Liver (tissue), 9 donors: ENCODE measurements around the gene KRT80. TPM values are rescaled to one million over a fixed set of nuclear protein-coding genes. Genes with fewer than 3 reads are reported as not detected.

ENCODE experiments used
- DNase-seq: peaks from one replicate; pipeline ENCODE4 v3.0.0-alpha.2; 2017; ENCODE audit warnings: low spot score
- H3K27ac ChIP-seq, 2 donors: one replicate each; pipeline ENCODE4 v1.7.0; 2013; ENCODE audit warnings: inconsistent platforms in 2 of 2, low read length in 2 of 2, control low read depth in 1 of 2, low read depth in 1 of 2, mild to moderate bottlenecking in 1 of 2
- H3K27me3 ChIP-seq, 4 donors: one replicate each; pipeline versions ENCODE4 v1.6.1 to v1.7.0; 2013; ENCODE audit warnings: low read length in 3 of 4, inconsistent platforms in 1 of 4, mild to moderate bottlenecking in 1 of 4, moderate library complexity in 1 of 4; ENCODE audit not compliant: control insufficient read depth in 4 of 4, insufficient read depth in 4 of 4
- H3K36me3 ChIP-seq, 4 donors: one replicate each; pipeline versions ENCODE4 v1.6.1 to v1.7.0; 2013; ENCODE audit warnings: low read length in 3 of 4, mild to moderate bottlenecking in 3 of 4, low read depth in 1 of 4, moderate library complexity in 1 of 4; ENCODE audit not compliant: control insufficient read depth in 4 of 4, insufficient read depth in 3 of 4
- H3K4me1 ChIP-seq, 4 donors: one replicate each; pipeline versions ENCODE4 v1.6.1 to v1.7.0; 2013; ENCODE audit warnings: low read length in 3 of 4, mild to moderate bottlenecking in 3 of 4, moderate library complexity in 1 of 4; ENCODE audit not compliant: control insufficient read depth in 4 of 4, insufficient read depth in 4 of 4
- H3K4me3 ChIP-seq, 3 donors: one replicate each; pipeline versions ENCODE4 v1.6.1 to v1.7.0; 2013; ENCODE audit warnings: low read length in 3 of 3, control low read depth in 1 of 3, low read depth in 1 of 3, mild to moderate bottlenecking in 1 of 3
- H3K9ac ChIP-seq, 2 donors: one replicate each; pipeline ENCODE4 v1.7.0; 2013; ENCODE audit warnings: low read length in 2 of 2, mild to moderate bottlenecking in 2 of 2, moderate library complexity in 2 of 2, control low read depth in 1 of 2, low read depth in 1 of 2
- H3K9me3 ChIP-seq, 4 donors: one replicate each; pipeline versions ENCODE4 v1.6.1 to v1.7.0; 2013; ENCODE audit warnings: low read length in 3 of 4; ENCODE audit not compliant: control insufficient read depth in 4 of 4
- EGR1 ChIP-seq, 2 donors: IDR thresholded peaks; 2 replicates each; pipeline ENCODE4 v1.6.1; 2016 to 2018; ENCODE audit warnings: antibody characterized with exemption in 2 of 2, low read depth in 2 of 2
- FOXA1 ChIP-seq: IDR thresholded peaks from 2 replicates; pipeline ENCODE4 v1.6.1; 2016; ENCODE audit warnings: antibody characterized with exemption
- FOXA2 ChIP-seq: IDR thresholded peaks from 2 replicates; pipeline ENCODE4 v1.6.1; 2016; ENCODE audit warnings: antibody characterized with exemption
- GABPA ChIP-seq, 2 donors: IDR thresholded peaks in 1 of 2; conservative IDR thresholded peaks in 1 of 2; 2 replicates each; pipeline ENCODE4 v1.6.1; 2016; ENCODE audit warnings: antibody characterized with exemption in 2 of 2, mild to moderate bottlenecking in 1 of 2, moderate library complexity in 1 of 2
- JUND ChIP-seq, 2 donors: IDR thresholded peaks; 2 replicates each; pipeline ENCODE4 v1.6.1; 2016; ENCODE audit warnings: antibody characterized with exemption in 2 of 2
- NR2F2 ChIP-seq: IDR thresholded peaks from 2 replicates; pipeline ENCODE4 v1.6.1; 2016; ENCODE audit warnings: antibody characterized with exemption
- RAD21 ChIP-seq, 2 donors: IDR thresholded peaks; 2 replicates each; pipeline ENCODE4 v1.6.1; 2016; ENCODE audit warnings: antibody characterized with exemption in 2 of 2, mild to moderate bottlenecking in 2 of 2
- RXRA ChIP-seq, 2 donors: IDR thresholded peaks; 2 replicates each; pipeline ENCODE4 v1.6.1; 2017 to 2018; ENCODE audit warnings: antibody characterized with exemption in 2 of 2, mild to moderate bottlenecking in 1 of 2
- SP1 ChIP-seq: IDR thresholded peaks from 2 replicates; pipeline ENCODE4 v1.6.1; 2018; ENCODE audit warnings: antibody characterized with exemption, mild to moderate bottlenecking
- TAF1 ChIP-seq: conservative IDR thresholded peaks from 2 replicates; pipeline ENCODE4 v1.6.1; 2016; ENCODE audit warnings: antibody characterized with exemption, mild to moderate bottlenecking
- YY1 ChIP-seq: IDR thresholded peaks from 2 replicates; pipeline ENCODE4 v1.6.1; 2016; ENCODE audit warnings: antibody characterized with exemption, mild to moderate bottlenecking
- WGBS: extraction: QIAGEN DNeasy Blood & Tissue Kit; methylation state at CpG from one replicate; pipeline ENCODE4 v1.1.7; 2013; 5-methylcytosine and 5-hydroxymethylcytosine counted together
- polyA plus RNA-seq, 2 donors: library from polyadenylated mRNA; stranded (reverse) in 1 of 2; unstranded in 1 of 2; fragments of 200-250 nt in 1 of 2; fragments of >200 nt in 1 of 2; fragmentation: Nextera tagmentation in 1 of 2; extraction: Ambion mirVana in 1 of 2; gene quantifications; one replicate each; pipeline versions ENCODE4 v1.2.1 to v1.2.3, GENCODE V29; 2013 to 2015
- total RNA-seq, 2 donors: library from RNA; depleted of rRNA; stranded (reverse); fragments of >200 nt; gene quantifications; one replicate each; pipeline ENCODE4 v1.2.3, GENCODE V29; 2014
- TF ChIP-seq, protein P1 (sequence below): IDR thresholded peaks from 2 replicates; pipeline ENCODE4 v1.6.1; 2016; ENCODE audit warnings: antibody characterized with exemption, mild to moderate bottlenecking
- TF ChIP-seq, protein P2 (sequence below): IDR thresholded peaks from 2 replicates; pipeline ENCODE4 v1.6.1; 2016; ENCODE audit warnings: antibody characterized with exemption
- TF ChIP-seq, protein P3 (sequence below): fragments of 150-350 bp; IDR thresholded peaks from 2 replicates; pipeline ENCODE4 v1.5.1; 2017; ENCODE audit warnings: improper control_type of control experiment, low read depth, low read length; ENCODE audit not compliant: missing input control
- TF ChIP-seq, protein P4 (sequence below): IDR thresholded peaks from 2 replicates; pipeline ENCODE4 v1.6.1; 2016; ENCODE audit warnings: antibody characterized with exemption
- donor health status: healthy.
- donor health status: healthy.
- donor health status: healthy.
- donor health status: healthy.
- donor health status: healthy.

KRT80 gene
- total and polyA plus RNA-seq, 4 donors, result 0.04 to 0.12 (median 0.07) TPM

DNA sequence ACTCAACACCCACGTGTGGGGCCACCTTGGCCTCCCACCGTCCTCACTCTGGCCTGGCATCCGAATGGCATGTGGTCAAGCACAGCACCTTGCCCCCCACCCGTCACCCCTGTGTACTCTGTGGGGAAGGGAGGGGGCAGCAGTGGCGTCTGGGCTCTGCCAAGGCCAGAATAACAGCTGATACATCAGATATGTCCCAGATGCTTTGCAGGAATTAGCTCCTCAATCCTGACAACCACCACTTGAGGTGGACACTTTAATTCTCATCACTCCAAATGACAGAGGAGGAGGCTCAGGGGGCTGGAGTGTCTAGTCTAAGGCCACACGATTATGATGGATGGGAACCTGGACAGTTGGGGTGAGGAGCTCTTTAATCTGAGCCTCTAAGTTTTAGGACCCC lies 1.7 kb upstream of the KRT80 start:
- no peak for DNase-seq
- Histone ChIP-seq H3K9me3 (no peaks in the 10 kb centered on the region), H3K27me3 (no peaks in the 10 kb centered on the region), H3K36me3 (no peaks in the 10 kb centered on the region), H3K4me3 (no peak overlapping the region), H3K9ac (no peak overlapping the region), H3K27ac (no peak overlapping the region), H3K4me1 (peaks cover 0 to 8% (median 1%) of the 10 kb centered on the region in 4 donors)
- WGBS, result 70% methylated on average over 6 of the region's 6 CpGs
- no peak for TF ChIP-seq NR2F2
- TF ChIP-seq FOXA2, result no peak
- TF ChIP-seq JUND (IDR thresholded peaks at IDR 0.05), result no peak
- TF ChIP-seq, protein P1, sequence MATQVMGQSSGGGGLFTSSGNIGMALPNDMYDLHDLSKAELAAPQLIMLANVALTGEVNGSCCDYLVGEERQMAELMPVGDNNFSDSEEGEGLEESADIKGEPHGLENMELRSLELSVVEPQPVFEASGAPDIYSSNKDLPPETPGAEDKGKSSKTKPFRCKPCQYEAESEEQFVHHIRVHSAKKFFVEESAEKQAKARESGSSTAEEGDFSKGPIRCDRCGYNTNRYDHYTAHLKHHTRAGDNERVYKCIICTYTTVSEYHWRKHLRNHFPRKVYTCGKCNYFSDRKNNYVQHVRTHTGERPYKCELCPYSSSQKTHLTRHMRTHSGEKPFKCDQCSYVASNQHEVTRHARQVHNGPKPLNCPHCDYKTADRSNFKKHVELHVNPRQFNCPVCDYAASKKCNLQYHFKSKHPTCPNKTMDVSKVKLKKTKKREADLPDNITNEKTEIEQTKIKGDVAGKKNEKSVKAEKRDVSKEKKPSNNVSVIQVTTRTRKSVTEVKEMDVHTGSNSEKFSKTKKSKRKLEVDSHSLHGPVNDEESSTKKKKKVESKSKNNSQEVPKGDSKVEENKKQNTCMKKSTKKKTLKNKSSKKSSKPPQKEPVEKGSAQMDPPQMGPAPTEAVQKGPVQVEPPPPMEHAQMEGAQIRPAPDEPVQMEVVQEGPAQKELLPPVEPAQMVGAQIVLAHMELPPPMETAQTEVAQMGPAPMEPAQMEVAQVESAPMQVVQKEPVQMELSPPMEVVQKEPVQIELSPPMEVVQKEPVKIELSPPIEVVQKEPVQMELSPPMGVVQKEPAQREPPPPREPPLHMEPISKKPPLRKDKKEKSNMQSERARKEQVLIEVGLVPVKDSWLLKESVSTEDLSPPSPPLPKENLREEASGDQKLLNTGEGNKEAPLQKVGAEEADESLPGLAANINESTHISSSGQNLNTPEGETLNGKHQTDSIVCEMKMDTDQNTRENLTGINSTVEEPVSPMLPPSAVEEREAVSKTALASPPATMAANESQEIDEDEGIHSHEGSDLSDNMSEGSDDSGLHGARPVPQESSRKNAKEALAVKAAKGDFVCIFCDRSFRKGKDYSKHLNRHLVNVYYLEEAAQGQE, result no peak
- TF ChIP-seq, protein P2, sequence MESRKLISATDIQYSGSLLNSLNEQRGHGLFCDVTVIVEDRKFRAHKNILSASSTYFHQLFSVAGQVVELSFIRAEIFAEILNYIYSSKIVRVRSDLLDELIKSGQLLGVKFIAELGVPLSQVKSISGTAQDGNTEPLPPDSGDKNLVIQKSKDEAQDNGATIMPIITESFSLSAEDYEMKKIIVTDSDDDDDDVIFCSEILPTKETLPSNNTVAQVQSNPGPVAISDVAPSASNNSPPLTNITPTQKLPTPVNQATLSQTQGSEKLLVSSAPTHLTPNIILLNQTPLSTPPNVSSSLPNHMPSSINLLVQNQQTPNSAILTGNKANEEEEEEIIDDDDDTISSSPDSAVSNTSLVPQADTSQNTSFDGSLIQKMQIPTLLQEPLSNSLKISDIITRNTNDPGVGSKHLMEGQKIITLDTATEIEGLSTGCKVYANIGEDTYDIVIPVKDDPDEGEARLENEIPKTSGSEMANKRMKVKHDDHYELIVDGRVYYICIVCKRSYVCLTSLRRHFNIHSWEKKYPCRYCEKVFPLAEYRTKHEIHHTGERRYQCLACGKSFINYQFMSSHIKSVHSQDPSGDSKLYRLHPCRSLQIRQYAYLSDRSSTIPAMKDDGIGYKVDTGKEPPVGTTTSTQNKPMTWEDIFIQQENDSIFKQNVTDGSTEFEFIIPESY, result no peak
- TF ChIP-seq GABPA (IDR thresholded peaks at IDR 0.05 in 1 of 2, conservative IDR thresholded peaks at IDR 0.05 in 1 of 2), result no peak
- TF ChIP-seq, protein P3, sequence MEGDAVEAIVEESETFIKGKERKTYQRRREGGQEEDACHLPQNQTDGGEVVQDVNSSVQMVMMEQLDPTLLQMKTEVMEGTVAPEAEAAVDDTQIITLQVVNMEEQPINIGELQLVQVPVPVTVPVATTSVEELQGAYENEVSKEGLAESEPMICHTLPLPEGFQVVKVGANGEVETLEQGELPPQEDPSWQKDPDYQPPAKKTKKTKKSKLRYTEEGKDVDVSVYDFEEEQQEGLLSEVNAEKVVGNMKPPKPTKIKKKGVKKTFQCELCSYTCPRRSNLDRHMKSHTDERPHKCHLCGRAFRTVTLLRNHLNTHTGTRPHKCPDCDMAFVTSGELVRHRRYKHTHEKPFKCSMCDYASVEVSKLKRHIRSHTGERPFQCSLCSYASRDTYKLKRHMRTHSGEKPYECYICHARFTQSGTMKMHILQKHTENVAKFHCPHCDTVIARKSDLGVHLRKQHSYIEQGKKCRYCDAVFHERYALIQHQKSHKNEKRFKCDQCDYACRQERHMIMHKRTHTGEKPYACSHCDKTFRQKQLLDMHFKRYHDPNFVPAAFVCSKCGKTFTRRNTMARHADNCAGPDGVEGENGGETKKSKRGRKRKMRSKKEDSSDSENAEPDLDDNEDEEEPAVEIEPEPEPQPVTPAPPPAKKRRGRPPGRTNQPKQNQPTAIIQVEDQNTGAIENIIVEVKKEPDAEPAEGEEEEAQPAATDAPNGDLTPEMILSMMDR, result no peak
- TF ChIP-seq EGR1 (IDR thresholded peaks at IDR 0.05; ENCODE audit: low read depth in 2 of 2), result no peak
- no peak for TF ChIP-seq FOXA1
- TF ChIP-seq RXRA (IDR thresholded peaks at IDR 0.05), result no peak
- TF ChIP-seq, protein P4, sequence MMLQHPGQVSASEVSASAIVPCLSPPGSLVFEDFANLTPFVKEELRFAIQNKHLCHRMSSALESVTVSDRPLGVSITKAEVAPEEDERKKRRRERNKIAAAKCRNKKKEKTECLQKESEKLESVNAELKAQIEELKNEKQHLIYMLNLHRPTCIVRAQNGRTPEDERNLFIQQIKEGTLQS, result no peak
- no peak for TF ChIP-seq TAF1
- TF ChIP-seq YY1, result no peak
- no peak for TF ChIP-seq RAD21 (IDR thresholded peaks at IDR 0.05)

DNA sequence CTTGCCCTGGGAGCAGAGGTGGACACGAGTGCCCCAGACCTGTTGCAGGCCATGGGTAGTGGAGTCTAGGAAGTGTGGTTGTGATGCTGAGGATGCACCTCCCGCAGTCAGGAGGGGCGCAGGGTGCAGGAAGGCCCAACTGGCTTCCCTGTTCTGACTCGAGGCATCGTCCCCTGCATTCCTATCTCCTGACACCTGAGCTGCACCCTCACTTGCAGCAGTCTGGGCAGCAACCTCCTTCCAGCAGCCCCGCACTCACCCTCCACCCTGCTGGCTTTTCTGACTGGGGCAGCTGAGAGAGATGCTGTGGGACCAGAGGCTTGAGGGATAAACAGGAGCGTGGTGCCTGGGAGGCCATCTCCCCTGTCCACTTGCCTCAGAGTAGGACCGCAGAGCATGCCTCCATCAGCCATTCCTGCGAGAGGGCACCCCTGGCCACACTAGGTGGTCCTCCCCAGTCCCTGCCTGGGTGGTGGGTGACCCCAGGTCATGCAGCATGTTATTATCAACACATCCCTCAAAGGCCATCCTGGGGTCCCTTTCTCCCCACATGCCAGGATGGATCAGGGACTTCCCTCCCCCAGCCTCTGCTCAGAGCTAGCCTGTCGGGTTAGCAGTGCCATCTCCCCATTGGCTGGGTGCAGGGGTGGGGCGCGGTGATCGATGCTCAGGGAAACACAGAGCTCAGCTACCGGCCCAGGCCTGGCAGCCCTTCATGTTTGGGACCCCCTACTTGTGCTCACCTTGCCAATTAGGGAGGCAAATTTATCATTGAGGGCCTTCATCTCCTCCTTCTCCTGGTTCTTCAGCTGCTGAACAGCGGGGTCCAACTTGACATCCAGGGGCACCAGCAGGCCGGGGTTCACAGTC lies 719 bp downstream of the KRT80 start:
- Histone ChIP-seq H3K9me3 (no peaks in the 10 kb centered on the region), H3K36me3 (no peaks in the 10 kb centered on the region), H3K27me3 (no peaks in the 10 kb centered on the region), H3K4me3 (no peak overlapping the region), H3K27ac (peak overlapping the region in 1 of 2 donors; percentile 5), H3K9ac (no peak overlapping the region), H3K4me1 (peaks cover 0 to 5% (median 1%) of the 10 kb centered on the region in 4 donors)
- WGBS, result 86% methylated on average over 16 of the region's 16 CpGs
- DNase-seq, result no peak
- TF ChIP-seq YY1, result no peak
- TF ChIP-seq SP1, result no peak
- TF ChIP-seq, protein P3, result no peak
- TF ChIP-seq, protein P4, result no peak
- no peak for TF ChIP-seq RXRA (IDR thresholded peaks at IDR 0.05)
- no peak for TF ChIP-seq JUND (IDR thresholded peaks at IDR 0.05)
- no peak for TF ChIP-seq FOXA1
- no peak for TF ChIP-seq EGR1 (IDR thresholded peaks at IDR 0.05; ENCODE audit: low read depth in 2 of 2)
- TF ChIP-seq TAF1, result no peak
